SHP77 treated with DMSO at 0.1 percent for 48 hours (cell line): ENCODE data around the gene SLC25A12.
"Not testable (repeated sequence)": the region's sequence is repeated elsewhere in the genome, so short reads cannot be mapped to it uniquely, and the experiment has no call there.

ENCODE experiments used
- DNase-seq: peaks from one replicate; lab custom pipeline; 2025; lab: John Stamatoyannopoulos, UW

SLC25A12 gene

DNA sequence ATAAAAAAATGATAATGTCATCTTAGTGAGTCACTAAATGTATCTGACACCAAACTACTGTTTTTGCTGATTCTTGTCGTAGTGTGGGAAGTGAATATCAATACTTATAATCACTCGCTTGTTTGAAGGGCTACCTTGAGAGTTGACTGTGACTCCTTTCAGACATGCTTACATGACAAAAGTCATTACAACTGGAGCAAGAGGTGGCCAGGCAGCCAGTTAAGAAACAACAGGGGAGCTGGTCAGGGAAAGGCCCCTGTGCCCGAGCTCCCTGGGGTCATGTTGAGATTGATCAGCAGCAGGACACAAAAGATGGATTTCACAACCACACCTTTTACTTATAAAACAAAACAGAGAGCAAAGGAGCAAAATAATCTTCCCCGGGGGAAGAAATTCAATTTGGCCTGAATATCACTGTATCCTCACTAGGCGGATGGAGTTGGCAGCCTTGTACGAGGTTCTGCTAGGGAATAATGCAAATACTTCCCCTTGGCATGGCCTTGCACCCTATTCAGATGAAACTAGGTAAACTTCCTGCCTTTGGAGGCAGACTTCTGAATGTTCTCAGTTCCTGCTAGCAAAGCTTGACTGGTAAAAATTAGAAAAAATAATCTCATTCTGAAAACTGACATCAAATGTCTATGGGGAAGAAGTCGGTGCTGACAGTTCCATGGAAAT is 105.6 kb downstream of the SLC25A12 start:
- DNase-seq, result no peak

DNA sequence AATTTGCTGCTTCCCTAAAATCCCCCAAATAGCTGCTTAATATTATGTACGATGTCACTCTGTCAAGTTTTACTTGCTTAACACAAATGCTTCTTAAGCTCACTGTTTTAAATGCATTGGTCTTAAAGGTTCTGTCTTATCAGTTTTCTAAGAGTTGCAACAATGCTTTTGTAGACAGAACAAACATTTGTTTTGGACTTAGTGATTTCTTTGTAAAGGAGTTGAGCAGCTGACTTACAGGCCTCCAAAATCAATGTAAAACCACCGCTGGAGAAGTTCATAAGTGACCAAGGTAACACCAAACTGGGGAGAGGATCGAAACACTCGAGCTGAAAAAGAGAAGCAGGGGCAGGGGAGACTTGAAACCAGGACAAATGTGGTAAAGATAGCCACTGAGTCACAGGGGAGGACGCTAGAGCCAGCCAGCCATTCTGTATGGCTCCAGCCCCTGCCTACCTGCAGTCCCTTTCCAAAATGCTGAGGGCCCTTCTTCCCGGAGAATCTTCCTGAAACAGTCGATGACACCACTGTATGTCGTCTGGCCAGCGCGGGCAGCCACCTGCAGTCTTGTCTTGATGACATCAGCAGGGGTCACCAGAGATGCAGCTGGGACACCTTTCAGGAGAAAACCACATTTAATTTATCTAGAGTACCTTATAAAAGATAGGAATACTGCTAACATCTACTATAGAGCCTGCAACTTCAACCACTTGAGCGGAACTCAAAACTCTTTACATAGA is 106.5 kb downstream of the SLC25A12 start:
- no peak for DNase-seq

DNA sequence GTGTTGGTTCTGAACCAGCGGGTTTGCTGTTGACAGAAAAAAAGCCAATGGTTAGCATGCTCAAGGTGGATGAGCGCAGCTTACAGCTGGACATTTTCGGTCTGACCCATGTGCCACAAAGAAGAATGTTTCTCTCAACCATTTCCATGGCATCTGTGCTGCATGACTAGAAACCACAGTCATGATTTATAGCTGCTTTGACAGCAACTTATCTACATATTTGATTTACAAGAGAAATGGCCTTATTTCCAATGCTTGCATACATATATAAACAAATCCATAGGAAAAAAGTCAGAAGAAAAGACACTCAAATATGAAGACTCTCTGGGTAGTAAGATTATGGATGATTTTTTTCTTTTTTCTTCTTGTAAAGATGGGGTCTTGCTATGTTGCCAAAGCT is 108.6 kb downstream of the SLC25A12 start:
- no peak for DNase-seq

DNA sequence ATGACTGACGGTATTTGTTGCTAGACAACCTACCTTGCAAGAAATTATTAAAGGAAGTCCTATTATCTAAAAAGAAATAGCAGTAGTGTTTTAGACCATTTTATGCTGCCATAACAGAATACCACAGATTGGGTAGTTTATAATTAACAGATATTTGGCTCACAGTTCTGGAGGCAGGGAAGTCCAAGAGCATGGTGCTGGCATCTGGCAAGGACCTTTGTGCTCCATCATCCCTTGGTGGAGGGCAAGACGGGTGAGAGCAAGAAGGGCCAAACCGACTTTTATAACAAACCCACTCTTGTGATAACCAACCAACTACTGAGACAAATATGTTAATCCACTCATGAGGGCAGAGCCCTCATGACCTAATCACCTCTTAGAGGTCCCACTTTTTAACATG is 115.5 kb downstream of the SLC25A12 start:
- no peak for DNase-seq

DNA sequence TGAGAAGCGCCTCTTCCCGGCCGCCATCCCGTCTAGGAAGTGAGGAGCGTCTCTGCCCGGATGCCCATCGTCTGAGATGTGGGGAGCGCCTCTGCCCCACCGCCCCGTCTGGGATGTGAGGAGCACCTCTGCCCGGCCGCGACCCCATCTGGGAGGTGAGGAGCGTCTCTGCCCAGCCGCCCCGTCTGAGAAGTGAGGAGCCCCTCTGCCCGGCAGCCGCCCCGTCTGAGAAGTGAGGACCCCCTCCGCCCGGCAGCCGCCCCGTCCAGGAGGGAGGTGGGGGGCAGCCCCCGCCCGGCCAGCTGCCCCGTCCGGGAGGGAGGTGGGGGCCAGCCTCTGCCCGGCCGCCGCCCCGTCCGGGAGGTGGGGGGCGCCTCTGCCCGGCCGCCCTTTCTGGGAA is 119.5 kb downstream of the SLC25A12 start:
- DNase-seq, result not testable (repeated sequence)

DNA sequence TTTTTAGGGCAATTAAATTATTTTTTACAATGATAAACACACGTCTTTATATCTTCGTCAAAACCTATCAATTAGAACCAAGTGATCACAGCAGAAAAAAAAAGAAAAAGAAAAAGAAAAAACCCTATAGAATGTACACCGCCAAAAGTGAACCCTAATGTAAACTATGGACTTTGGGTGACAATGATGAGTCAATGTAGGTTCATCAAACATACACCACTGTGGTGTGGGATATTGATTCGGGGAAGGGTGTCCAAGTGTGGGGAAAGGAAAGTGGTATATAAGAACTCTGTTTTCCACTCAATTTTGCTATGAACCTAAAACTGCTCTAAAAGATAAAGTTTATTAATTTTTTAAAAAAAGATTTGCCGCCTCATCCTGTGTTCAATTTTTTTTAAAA is 121.7 kb downstream of the SLC25A12 start:
- no peak for DNase-seq

DNA sequence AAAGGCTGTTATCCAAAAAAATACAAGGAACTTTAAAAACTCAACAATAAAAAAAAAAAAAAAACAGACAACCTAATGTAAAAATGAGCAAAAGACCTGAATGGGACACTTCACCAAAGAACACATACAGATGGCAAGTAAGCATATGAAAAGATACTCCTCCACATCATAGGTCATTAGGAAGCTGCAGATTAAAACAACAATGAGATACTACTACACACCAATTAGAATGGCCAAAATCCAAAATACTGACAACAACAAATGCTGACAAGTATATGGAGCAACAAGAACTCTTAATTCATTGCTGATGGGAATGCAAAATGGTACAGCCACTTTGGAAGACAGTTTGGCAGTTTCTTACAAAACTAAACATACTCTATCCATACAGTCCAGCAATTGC is 122.6 kb downstream of the SLC25A12 start:
- no peak for DNase-seq

DNA sequence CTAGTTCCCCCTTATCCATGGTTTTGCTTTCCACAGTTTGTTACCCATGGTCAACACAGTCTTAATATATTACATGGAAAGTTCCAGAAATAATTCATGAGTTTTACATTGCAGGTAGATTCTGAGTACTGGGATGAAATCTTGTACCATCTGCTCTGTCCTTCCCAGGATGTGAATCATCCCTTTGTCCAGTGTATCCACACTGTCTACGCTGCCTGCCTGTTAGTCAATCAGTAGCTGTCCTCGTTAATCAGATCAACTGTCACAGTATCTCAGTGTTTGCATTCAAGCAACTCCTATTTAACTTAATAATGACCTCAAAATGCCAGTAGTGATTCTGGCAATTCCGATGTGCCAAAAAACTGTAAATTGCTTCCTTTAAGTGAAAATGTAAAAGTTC is 130.4 kb downstream of the SLC25A12 start:
- DNase-seq, result no peak

DNA sequence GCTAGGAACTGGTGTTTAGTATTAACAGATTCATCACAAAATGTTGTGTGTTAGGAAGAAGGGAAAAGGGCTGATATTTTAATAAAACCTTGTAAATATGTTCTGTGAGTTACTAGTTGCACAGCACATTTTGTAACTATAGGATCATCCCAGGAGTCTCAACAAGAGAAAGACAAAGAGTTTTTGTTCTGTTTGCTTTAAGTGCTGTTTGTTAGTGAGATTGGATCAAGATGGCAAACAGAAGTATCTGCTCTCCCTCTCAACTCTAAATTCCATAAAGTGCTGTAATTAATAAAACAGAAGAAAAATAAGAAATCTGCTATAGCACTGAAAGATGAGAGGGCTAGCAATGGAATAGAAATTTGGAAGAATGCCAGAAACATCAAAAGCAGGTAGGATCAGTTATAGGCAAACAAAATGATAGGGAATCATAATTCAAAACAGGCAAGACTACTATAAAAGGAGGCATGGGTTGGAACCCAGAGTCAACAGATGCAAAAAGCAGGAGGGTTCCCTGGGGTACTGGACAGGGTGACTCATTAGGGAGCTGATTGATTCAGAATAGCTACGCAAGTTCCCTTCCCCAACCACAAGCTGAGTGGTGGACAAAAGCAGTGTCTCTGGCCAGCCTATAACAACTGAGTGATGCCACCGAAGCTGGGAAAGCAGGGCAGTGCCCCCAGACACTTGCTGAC is 131.0 kb downstream of the SLC25A12 start:
- DNase-seq, result no peak

DNA sequence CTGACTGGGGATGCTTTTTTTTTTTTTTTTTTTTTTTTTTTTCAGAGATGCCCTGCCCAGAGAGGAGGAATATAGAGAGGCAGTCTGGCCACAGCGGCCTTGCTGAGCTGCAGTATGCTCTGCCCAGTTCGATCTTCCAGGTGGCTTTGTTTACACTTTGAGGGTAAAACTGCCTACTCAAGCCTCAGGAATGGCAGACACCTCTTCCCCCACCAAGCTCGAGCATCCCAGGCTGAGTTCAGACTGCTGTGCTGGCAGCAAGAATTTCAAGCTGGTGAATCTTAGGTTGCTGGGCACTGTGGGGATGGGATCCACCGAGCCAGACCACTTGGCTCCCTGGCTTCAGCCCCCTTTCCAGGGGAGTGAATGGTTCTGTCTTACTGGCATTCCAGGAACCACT is 132.9 kb downstream of the SLC25A12 start:
- not testable (repeated sequence) for DNase-seq

DNA sequence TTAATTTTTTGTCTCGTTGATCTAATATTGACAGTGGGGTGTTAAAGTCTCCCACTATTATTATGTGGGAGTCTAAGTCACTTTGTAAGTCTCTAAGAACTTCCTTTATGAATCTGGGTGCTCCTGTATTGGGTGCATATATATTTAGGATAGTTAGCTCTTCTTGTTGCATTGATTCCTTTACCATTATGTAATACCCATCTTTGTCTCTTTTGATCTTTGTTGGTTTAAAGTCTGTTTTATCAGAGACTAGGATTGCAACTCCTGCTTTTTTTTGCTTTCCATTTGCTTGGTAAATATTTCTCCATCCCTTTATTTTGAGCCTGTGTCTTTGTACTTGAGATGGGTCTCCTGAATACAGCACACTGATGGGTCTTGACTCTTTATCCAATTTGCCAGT is 135.3 kb downstream of the SLC25A12 start:
- not testable (repeated sequence) for DNase-seq

DNA sequence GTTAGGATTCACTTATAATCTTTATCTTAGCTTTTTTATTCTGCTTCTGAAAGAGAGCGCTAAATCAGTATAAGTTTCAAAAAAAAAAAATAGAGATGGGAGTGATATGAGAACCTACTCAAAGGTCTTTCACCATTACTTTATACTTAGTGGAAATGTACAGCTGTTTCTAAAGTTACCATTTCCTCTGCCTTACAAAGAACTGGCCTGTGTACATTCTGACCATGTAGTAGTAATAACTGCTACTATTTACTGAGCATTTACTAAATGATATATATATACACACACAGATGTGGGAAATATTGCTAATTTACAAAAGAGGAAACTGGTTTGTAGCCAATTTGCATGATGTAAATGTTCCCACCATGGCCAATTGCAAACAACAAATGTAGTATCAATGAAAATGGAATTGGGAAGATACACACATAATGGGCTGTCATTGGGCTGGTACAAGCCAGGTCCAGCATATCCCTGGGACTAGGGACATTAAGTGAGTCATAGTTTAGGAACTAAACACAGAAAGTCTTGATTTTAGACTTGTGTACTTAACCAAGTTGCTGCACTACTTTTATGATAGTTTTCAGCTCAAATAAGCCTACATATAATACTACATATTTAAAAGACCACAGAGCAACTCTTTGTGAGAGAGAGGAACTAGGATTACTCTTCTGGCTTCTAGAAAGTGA is 139.6 kb downstream of the SLC25A12 start:
- no peak for DNase-seq

DNA sequence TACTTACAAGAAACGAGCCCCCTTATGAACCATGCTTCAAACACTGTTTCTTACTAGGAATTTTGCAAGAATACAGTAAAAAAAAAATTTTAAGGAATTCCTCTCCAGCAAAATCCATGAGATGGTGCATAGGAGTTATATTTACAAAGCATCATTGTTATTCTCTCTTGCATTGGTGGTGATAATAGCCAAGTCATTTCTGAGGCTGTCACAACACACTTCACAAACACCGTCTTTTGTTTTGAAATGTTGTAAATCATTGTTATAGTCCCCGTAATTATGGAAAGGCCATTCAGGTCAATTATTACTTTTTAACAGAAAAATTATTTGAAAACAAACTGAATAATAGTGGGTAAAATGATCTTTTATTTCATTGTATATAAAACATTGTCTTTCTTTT is 146.7 kb downstream of the SLC25A12 start:
- DNase-seq, result no peak

DNA sequence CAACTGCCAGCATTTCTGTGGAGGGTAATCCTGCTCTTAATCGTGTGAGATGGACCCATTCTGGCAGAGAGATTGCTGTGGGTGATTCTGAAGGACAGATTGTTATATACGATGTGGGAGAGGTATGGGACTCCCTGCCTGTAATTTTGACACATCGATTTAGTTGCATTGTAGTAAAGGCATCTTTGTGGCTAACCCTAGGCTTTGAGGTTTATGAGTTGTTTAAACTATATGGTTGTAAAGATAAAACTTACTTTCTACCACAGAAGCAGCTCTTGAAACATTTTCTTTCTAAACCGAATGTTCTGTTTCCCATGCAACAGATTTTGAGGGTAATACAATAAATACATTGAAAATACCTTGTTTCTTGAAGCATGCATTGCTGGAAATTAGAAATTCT is 148.2 kb downstream of the SLC25A12 start:
- no peak for DNase-seq

DNA sequence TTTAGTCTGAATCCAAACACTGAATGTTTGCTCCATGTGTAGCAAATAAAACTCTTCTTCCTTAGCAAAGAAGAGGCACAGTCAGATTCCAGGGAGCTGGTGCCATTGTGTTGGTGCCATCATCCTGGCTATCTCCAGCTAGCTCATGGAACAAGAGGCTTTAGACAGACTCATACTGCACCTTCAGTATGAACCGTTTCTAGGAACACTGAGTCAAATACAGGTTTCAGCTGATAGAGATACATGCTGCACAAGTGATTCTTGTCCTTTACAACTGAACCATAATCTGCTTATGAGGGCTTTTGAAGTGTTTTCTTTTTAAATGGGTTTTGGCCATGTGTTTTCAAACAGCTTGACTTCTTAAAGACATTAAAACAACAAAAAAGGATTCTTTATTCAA is 148.9 kb downstream of the SLC25A12 start:
- no peak for DNase-seq

DNA sequence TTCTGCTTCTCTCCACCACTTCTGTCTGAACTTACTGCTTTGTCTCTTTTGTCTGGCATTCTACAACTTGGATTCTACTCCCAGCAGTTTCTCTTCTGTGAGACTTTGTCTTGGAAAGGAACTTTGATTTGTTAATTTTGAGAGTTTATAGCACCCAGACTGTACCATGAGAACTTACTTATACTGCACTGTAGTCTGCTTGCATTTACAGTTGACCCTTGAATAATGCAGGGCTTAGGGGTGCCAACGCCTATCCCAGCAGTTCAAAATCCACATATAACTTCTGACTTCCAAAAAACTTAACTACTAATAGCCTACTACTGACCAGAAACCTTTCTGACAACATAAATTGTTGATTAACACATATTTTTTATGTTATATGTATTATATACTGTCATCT is 151.3 kb downstream of the SLC25A12 start:
- DNase-seq, result no peak

DNA sequence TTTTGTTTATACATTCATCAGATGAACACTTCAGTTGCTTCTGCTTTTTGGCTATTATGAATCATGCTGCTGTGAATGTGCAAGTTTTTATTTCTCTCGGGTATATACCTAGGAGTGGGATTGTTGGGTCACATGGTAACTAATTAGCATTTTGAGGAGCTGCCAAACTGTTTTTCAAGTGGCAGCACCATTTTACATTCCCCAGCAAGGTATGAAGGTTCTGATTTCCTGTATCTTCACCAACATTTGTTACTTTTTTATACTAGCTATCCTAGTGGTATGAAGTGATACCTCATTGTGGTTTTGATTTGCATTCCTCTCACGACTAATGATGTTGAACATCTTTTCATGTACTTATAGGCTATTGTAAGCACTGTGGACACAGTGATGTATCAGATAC is 152.9 kb downstream of the SLC25A12 start:
- DNase-seq, result no peak

DNA sequence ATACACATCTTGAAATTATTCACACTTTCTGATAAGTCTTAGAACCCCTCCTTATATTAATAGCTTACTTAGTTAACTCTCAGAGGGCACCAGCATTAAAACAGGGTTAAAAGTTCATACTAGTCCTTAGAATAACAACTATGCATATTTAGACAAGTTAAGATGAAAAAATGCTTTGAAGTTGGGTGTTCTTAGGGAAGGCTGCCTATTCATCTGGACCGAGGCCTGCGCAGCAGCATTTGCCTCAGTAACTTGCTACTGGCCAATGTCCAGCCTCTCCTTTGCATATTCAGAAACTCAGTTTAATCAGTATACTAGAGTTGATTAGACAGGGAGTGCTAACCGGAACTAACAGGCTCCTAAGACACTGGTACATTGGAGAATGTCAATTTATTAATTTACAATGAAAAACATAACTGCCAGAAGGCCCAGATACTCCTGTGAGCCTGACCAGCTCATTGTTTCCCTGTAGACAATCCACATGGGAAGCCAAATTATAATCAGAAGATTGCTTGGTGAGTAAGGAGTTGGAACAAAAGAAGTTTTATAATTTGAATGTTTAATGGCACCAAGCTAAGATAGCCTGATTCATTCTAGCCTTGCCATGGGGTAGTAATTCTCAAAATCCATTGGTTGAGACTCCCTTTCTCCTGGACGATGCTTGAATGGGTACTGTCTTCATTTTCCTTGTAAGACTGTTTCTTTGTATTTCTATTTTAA is 157.9 kb downstream of the SLC25A12 start:
- DNase-seq, result no peak
